A549 treated with AZD9567 at 1 μM for 4 hours (cell line): ENCODE data around the gene C13orf42. TPM values are rescaled to one million over a fixed set of nuclear protein-coding genes. Genes with fewer than 3 reads are reported as not detected.

Experiments used
- total RNA-seq: library from RNA; stranded (reverse); fragments of 200-300 nt; extraction: Qiagen RNA extraction; gene quantifications from 5 replicates; pipeline ENCODE4 v1.2.3, GENCODE V29; 2022; ENCODE audit not compliant: insufficient read depth

Gene C13orf42
- total RNA-seq: 0.05 TPM in 1 of 5 replicates, not detected in the others

GRCh38 chr13:51111174-51111573 lies at the start of gene C13orf42:
Gene C13orf42, minus strand, starts transcription at chr13:51111274. Its CDS starts 65 bp downstream, at chr13:51111209.

Other genes starting within 250 kb of the C13orf42 start
- gene RNASEH2B, start 201.5 kb downstream of the C13orf42 start, total RNA-seq: 15.4 to 28.1 TPM (median 26.3 TPM) in 5 replicates
- gene FAM124A, start 111.1 kb upstream of the C13orf42 start, total RNA-seq: 2.1 to 5.6 TPM (median 2.4 TPM) in 5 replicates
- not detected in 5 replicates for gene SERPINE3, start 228.4 kb upstream of the C13orf42 start, total RNA-seq